Measurements from ENCODE around the gene CELF6. TPM values are rescaled to one million over a fixed set of nuclear protein-coding genes. Genes with fewer than 3 reads are reported as not detected.

The CELF6 gene
- total and polyA plus RNA-seq, 2 donors (not counting 3 experiments of a cell fraction or from before 2014, with no cell fraction given): 0.17 TPM; not detected in 1

DNA sequence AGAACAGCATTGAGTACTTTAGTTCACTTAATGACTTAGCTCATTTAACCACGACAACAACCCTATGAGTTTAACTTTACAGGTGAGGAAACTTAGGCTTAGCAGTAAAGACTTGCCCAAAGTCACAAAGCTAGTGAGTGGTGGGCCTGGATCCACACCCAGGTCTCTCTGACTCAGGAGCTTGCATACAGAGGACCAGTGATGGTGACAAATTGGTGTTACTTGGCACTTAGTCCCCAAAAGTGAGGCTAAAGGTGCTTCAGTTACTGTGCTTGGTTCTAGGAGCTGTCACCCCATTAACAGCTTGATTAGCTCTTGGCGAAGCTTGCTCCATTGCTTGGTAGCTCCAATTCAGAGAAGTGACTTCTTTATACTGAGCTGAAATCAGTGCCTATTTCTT is 6.1 kb downstream of the CELF6 start:
- H3K27ac ChIP-seq (ENCODE audit: insufficient read depth, low read depth, low read length): no peak overlapping the region
- TF ChIP-seq FOS (IDR thresholded peaks at IDR 0.05; ENCODE audit: borderline replicate concordance, insufficient read depth, low read length) (no peak), JUN (IDR thresholded peaks at IDR 0.05; ENCODE audit: borderline replicate concordance, insufficient read depth, insufficient read length, low read depth) (no peak), POLR2AphosphoS5 (IDR thresholded peaks at IDR 0.05; ENCODE audit: insufficient read depth, low read depth, low read length) (no peak), MYC (IDR thresholded peaks at IDR 0.05; ENCODE audit: low read depth, low read length) (no peak), POLR2A (IDR thresholded peaks at IDR 0.05; ENCODE audit: low read depth, low read length) (no peak), EZH2 (IDR thresholded peaks at IDR 0.05; ENCODE audit: borderline replicate concordance, low read depth, low read length, severe bottlenecking) (no peak), GATA2 (IDR thresholded peaks at IDR 0.05; ENCODE audit: insufficient read depth, insufficient read length, low read depth, low read length) (no peak)
- TF ChIP-seq, protein P1, sequence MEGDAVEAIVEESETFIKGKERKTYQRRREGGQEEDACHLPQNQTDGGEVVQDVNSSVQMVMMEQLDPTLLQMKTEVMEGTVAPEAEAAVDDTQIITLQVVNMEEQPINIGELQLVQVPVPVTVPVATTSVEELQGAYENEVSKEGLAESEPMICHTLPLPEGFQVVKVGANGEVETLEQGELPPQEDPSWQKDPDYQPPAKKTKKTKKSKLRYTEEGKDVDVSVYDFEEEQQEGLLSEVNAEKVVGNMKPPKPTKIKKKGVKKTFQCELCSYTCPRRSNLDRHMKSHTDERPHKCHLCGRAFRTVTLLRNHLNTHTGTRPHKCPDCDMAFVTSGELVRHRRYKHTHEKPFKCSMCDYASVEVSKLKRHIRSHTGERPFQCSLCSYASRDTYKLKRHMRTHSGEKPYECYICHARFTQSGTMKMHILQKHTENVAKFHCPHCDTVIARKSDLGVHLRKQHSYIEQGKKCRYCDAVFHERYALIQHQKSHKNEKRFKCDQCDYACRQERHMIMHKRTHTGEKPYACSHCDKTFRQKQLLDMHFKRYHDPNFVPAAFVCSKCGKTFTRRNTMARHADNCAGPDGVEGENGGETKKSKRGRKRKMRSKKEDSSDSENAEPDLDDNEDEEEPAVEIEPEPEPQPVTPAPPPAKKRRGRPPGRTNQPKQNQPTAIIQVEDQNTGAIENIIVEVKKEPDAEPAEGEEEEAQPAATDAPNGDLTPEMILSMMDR (IDR thresholded peaks at IDR 0.05; ENCODE audit: extremely low read depth in 1 of 2, insufficient read depth in 1 of 2, low read depth in 1 of 2, low read length in 2 of 2): no peak
- TF ChIP-seq, protein P2, sequence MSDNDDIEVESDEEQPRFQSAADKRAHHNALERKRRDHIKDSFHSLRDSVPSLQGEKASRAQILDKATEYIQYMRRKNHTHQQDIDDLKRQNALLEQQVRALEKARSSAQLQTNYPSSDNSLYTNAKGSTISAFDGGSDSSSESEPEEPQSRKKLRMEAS (IDR thresholded peaks at IDR 0.05; ENCODE audit: insufficient read depth, insufficient read length): no peak
- ChIA-PET POLR2A (no interaction called here), CTCF (interaction anchor here (0.7 to 3.6 kb wide), 12 partner anchors 9 to 767 kb away, joined by 3 to 33 read pairs (median 10); partner anchors contain the start of gene HEXA)
- H3K4me3 ChIP-seq (replicated peaks in 1 of 3; ENCODE audit: insufficient read depth in 1 of 3, low read depth in 1 of 3, low read length in 3 of 3): no peak overlapping the region
- dilution Hi-C loops (cut with MboI; ENCODE audit: extremely low pct_ligation_motif_present, low sequenced_read_pairs): no loop called here
- intact Hi-C loops (cut with micrococcal nuclease): loop anchor here (2.0 to 10.0 kb wide), 4 partner anchors 161 to 767 kb away; partner anchors contain the start of gene ARIH1
- FAIRE-seq (no peak), DNase-seq (ENCODE audit: low read depth, low spot score) (no peak)
- H3K27me3 ChIP-seq (ENCODE audit: control insufficient read depth in 2 of 2, insufficient read depth in 2 of 2, low read length in 2 of 2): peaks cover 2 to 3% of the 10 kb centered on the region in 2 experiments
- H3K4me2 ChIP-seq (ENCODE audit: insufficient read depth, low read length): no peak overlapping the region
- no peaks in the 10 kb centered on the region for H3K36me3 ChIP-seq (ENCODE audit: control insufficient read depth in 2 of 2, extremely low read depth in 1 of 2, insufficient read depth in 2 of 2, low read length in 2 of 2)
- H3K9me3 ChIP-seq (replicated peaks; ENCODE audit: control insufficient read depth, insufficient read depth, low read length): no peaks in the 10 kb centered on the region
- H3K79me2 ChIP-seq (ENCODE audit: control insufficient read depth, insufficient read depth, low read length): no peaks in the 10 kb centered on the region
- no peak overlapping the region for H2AFZ ChIP-seq (ENCODE audit: low read depth, low read length)
- H3K9ac ChIP-seq (replicated peaks; ENCODE audit: extremely low read depth, insufficient read depth, low read length): no peak overlapping the region
- no peaks in the 10 kb centered on the region for H4K20me1 ChIP-seq (replicated peaks; ENCODE audit: control insufficient read depth, extremely low read depth, insufficient read depth, low read length)
- H3K4me1 ChIP-seq (ENCODE audit: control insufficient read depth, extremely low read depth, insufficient read depth, low read length): no peaks in the 10 kb centered on the region
- no TSS peak for BruUV-seq (replicated peaks)
- no peaks in the 10 kb centered on the region for H3K9me1 ChIP-seq (replicated peaks; ENCODE audit: control insufficient read depth, extremely low read depth, insufficient read depth, low read length)
